ENCODE data around the gene ARHGAP24. TPM values are rescaled to one million over a fixed set of nuclear protein-coding genes. Genes with fewer than 3 reads are reported as not detected.

Gene ARHGAP24
- total and polyA plus RNA-seq, 4 donors = 1.8 to 15.2 (median 3.3) TPM

- no peak overlapping the region for H3K27ac ChIP-seq (ENCODE audit: low read depth in 1 of 2, low read length in 2 of 2)
- WGBS = 92% methylated on average over 3 of the region's 3 CpGs
- DNase-seq (ENCODE audit: low spot score) = no peak
These were observed 420.8 kb downstream of the ARHGAP24 start for GRCh38 chr4:85895755-85896154.

GRCh38 chr4:85898231-85898630, 423.3 kb downstream of the ARHGAP24 start:
- TF ChIP-seq EGR1 (IDR thresholded peaks at IDR 0.05; ENCODE audit: low read depth in 2 of 2) (no peak), HNF4G (IDR thresholded peaks at IDR 0.05) (no peak), TAF1 (conservative IDR thresholded peaks at IDR 0.05) (no peak)
- H3K27me3 ChIP-seq (ENCODE audit: control insufficient read depth in 4 of 4, insufficient read depth in 4 of 4, low read length in 3 of 4) = no peaks in the 10 kb centered on the region
- H3K9me3 ChIP-seq (ENCODE audit: control insufficient read depth in 4 of 4, low read length in 3 of 4) = no peaks in the 10 kb centered on the region
- DNase-seq (ENCODE audit: low spot score) = no peak
- 88% methylated on average over 4 of the region's 4 CpGs for WGBS
- no peaks in the 10 kb centered on the region for H3K36me3 ChIP-seq (ENCODE audit: control insufficient read depth in 4 of 4, insufficient read depth in 3 of 4, low read depth in 1 of 4, low read length in 3 of 4)
- H3K4me3 ChIP-seq (ENCODE audit: low read depth in 1 of 3, low read length in 3 of 3) = no peak overlapping the region
- H3K4me1 ChIP-seq (ENCODE audit: control insufficient read depth in 4 of 4, insufficient read depth in 4 of 4, low read length in 3 of 4) = peaks cover 0 to 5% (median 0%) of the 10 kb centered on the region in 4 donors
- H3K27ac ChIP-seq (ENCODE audit: low read depth in 1 of 2, low read length in 2 of 2) = no peak overlapping the region
- H3K9ac ChIP-seq (ENCODE audit: low read depth in 1 of 2, low read length in 2 of 2) = no peak overlapping the region

More at GRCh38 chr4:85895755-85896154, 420.8 kb downstream of the ARHGAP24 start:
- Histone ChIP-seq H3K4me3 (ENCODE audit: low read depth in 1 of 3, low read length in 3 of 3) (no peak overlapping the region), H3K9me3 (ENCODE audit: control insufficient read depth in 4 of 4, low read length in 3 of 4) (no peaks in the 10 kb centered on the region), H3K36me3 (ENCODE audit: control insufficient read depth in 4 of 4, insufficient read depth in 3 of 4, low read depth in 1 of 4, low read length in 3 of 4) (no peaks in the 10 kb centered on the region), H3K27me3 (ENCODE audit: control insufficient read depth in 4 of 4, insufficient read depth in 4 of 4, low read length in 3 of 4) (no peaks in the 10 kb centered on the region), H3K9ac (ENCODE audit: low read depth in 1 of 2, low read length in 2 of 2) (no peak overlapping the region), H3K4me1 (ENCODE audit: control insufficient read depth in 4 of 4, insufficient read depth in 4 of 4, low read length in 3 of 4) (peaks cover 0 to 5% (median 0%) of the 10 kb centered on the region in 4 donors)
- no peak for TF ChIP-seq GABPA (IDR thresholded peaks at IDR 0.05 in 1 of 2, conservative IDR thresholded peaks at IDR 0.05 in 1 of 2)
- TF ChIP-seq JUND (IDR thresholded peaks at IDR 0.05) = no peak
- TF ChIP-seq RXRA (IDR thresholded peaks at IDR 0.05) = no peak
- TF ChIP-seq HNF4A (conservative IDR thresholded peaks at IDR 0.05) = no peak
- TF ChIP-seq HNF4G (IDR thresholded peaks at IDR 0.05) = no peak
- TF ChIP-seq MAX (IDR thresholded peaks at IDR 0.05) = no peak
- TF ChIP-seq FOXA1 (IDR thresholded peaks at IDR 0.05) = no peak
- no peak for TF ChIP-seq EGR1 (IDR thresholded peaks at IDR 0.05; ENCODE audit: low read depth in 2 of 2)
- TF ChIP-seq ATF3 (IDR thresholded peaks at IDR 0.05) = no peak
- TF ChIP-seq SP1 (IDR thresholded peaks at IDR 0.05) = no peak
- TF ChIP-seq YY1 (IDR thresholded peaks at IDR 0.05) = no peak
- no peak for TF ChIP-seq REST (IDR thresholded peaks at IDR 0.05)
- TF ChIP-seq CTCF (IDR thresholded peaks at IDR 0.05; ENCODE audit: low read depth, low read length, missing input control) = no peak

Data from liver (tissue), 9 donors.